Measurements from ENCODE around the gene DENND1B. TPM values are rescaled to one million over a fixed set of nuclear protein-coding genes. Genes with fewer than 3 reads are reported as not detected.

DENND1B gene
- polyA plus RNA-seq, 1 donor = 10.9 TPM

DNA sequence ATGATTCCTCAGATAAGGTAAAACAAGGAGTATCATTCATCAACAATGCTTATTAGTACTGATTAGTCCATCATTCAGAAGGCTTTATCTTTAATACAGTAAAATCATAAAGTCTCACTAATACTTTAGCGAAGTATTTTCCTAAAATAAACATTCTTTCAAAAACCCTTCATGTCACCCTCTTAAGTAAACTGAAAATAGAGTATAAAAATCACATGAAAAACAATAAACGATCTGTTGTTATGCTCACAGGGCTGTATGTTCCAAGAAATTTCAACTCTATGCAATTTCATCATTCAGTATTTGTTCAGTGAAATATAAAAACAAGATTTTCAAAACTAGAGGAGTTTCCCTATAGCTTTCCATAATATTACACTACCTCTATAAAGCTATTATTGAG, 102.0 kb downstream of the DENND1B start:
- H3K27ac ChIP-seq (ENCODE audit: low read length) = no peak overlapping the region
- WGBS (ENCODE audit: insufficient coverage, low lambda C conversion rate) = 69% methylated on average over 2 of the region's 2 CpGs

GRCh38 chr1:197672347-197672746, 102.9 kb downstream of the DENND1B start:
- Histone ChIP-seq H3K4me3 (ENCODE audit: low read length) (no peak overlapping the region), H3K27ac (ENCODE audit: low read length) (peak overlapping the region; percentile 27), H3K27me3 (ENCODE audit: control insufficient read depth, insufficient read depth, low read length) (no peaks in the 10 kb centered on the region), H3K36me3 (ENCODE audit: control insufficient read depth, insufficient read depth, low read length) (no peaks in the 10 kb centered on the region), H3K9me3 (ENCODE audit: control insufficient read depth, low read depth, low read length) (no peaks in the 10 kb centered on the region), H3K4me1 (ENCODE audit: control insufficient read depth, insufficient read depth, low read length) (no peaks in the 10 kb centered on the region)
- DNase-seq = no peak
- WGBS (ENCODE audit: insufficient coverage, low lambda C conversion rate) = 71% methylated on average over 1 of the region's 1 CpG

More for the DNA sequence above, 102.0 kb downstream of the DENND1B start:
- no peaks in the 10 kb centered on the region for H3K9me3 ChIP-seq (ENCODE audit: control insufficient read depth, low read depth, low read length)
- H3K27me3 ChIP-seq (ENCODE audit: control insufficient read depth, insufficient read depth, low read length) = no peaks in the 10 kb centered on the region
- H3K36me3 ChIP-seq (ENCODE audit: control insufficient read depth, insufficient read depth, low read length) = no peaks in the 10 kb centered on the region
- DNase-seq = no peak
- no peaks in the 10 kb centered on the region for H3K4me1 ChIP-seq (ENCODE audit: control insufficient read depth, insufficient read depth, low read length)
- H3K4me3 ChIP-seq (ENCODE audit: low read length) = no peak overlapping the region

DNA sequence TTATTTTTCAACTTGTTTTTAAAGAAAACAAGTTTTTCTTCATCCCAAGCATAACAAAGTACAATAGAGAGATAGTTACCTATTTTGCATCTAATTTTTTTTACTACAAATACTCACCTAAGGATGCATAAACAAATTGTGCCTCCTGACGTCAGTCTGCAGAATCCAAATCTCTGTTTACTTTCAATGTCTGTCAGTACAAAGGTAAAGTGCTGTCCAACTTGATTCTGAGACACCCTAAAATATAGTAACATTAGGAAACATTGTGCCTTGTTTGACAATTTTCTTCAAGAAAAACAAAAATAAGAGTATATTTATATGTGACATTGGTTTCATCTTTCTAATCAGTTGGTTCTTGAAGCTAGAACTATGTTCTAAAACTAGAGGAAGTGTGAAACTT, 103.4 kb downstream of the DENND1B start:
- Histone ChIP-seq H3K27me3 (ENCODE audit: control insufficient read depth, insufficient read depth, low read length) (no peaks in the 10 kb centered on the region), H3K27ac (ENCODE audit: low read length) (peak overlapping the region; percentile 27), H3K36me3 (ENCODE audit: control insufficient read depth, insufficient read depth, low read length) (no peaks in the 10 kb centered on the region), H3K4me3 (ENCODE audit: low read length) (no peak overlapping the region), H3K4me1 (ENCODE audit: control insufficient read depth, insufficient read depth, low read length) (no peaks in the 10 kb centered on the region), H3K9me3 (ENCODE audit: control insufficient read depth, low read depth, low read length) (no peaks in the 10 kb centered on the region)
- WGBS (ENCODE audit: insufficient coverage, low lambda C conversion rate) = 14% methylated on average over 1 of the region's 1 CpG
- no peak for DNase-seq

DNA sequence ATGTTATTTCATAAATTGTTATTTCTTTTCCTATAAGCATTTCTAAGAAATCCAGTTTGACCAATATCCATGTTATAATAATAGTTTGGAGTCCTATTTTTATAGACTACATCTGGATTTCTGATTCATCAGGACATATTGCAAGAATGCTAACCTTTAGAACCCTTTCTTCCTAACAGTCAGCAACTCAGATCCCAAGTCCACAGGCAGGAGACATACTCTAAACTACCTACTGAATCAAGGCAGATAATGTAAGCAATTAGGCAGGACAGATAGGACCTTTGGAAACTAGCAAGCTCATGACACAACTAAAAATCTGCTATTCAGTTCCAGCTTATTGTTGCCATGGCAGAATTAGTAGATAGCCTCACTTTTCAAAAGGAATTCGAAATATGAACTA, 104.1 kb downstream of the DENND1B start:
- WGBS (ENCODE audit: insufficient coverage, low lambda C conversion rate) = 100% methylated on average over 1 of the region's 1 CpG
- no peaks in the 10 kb centered on the region for H3K9me3 ChIP-seq (ENCODE audit: control insufficient read depth, low read depth, low read length)
- H3K4me1 ChIP-seq (ENCODE audit: control insufficient read depth, insufficient read depth, low read length) = no peaks in the 10 kb centered on the region
- H3K36me3 ChIP-seq (ENCODE audit: control insufficient read depth, insufficient read depth, low read length) = no peaks in the 10 kb centered on the region
- peak; percentile 60 to 71 for DNase-seq
- peak overlapping the region; percentile 27 for H3K27ac ChIP-seq (ENCODE audit: low read length)
- no peaks in the 10 kb centered on the region for H3K27me3 ChIP-seq (ENCODE audit: control insufficient read depth, insufficient read depth, low read length)
- H3K4me3 ChIP-seq (ENCODE audit: low read length) = no peak overlapping the region

- Histone ChIP-seq H3K36me3 (ENCODE audit: control insufficient read depth, insufficient read depth, low read length) (no peaks in the 10 kb centered on the region), H3K9me3 (ENCODE audit: control insufficient read depth, low read depth, low read length) (no peaks in the 10 kb centered on the region), H3K27me3 (ENCODE audit: control insufficient read depth, insufficient read depth, low read length) (no peaks in the 10 kb centered on the region), H3K27ac (ENCODE audit: low read length) (no peak overlapping the region), H3K4me3 (ENCODE audit: low read length) (no peak overlapping the region), H3K4me1 (ENCODE audit: control insufficient read depth, insufficient read depth, low read length) (no peaks in the 10 kb centered on the region)
- DNase-seq = no peak
- no CpG with 5 or more reads among the region's 11 CpGs for WGBS (ENCODE audit: insufficient coverage, low lambda C conversion rate)
These were observed 108.5 kb downstream of the DENND1B start for GRCh38 chr1:197666769-197667285.

DNA sequence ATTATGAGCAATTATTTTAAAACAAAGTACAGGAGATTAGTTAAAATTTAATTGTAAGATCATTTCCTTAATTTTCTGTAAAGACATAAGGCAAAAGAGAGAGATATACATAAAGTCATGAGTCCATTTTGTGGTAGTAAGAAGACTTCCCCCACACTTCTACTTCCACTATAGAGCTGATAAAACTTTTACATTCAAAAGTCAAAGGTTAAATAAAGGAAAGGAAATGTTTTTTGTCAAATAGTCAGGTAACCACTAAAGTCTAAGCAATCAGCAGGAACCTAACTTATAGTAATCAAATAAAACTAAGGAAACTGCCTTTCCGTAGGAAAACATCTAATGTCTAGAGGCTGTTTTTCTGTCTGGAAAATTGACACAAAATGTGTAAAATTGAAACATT, 110.9 kb downstream of the DENND1B start:
- Histone ChIP-seq H3K27me3 (ENCODE audit: control insufficient read depth, insufficient read depth, low read length) (no peaks in the 10 kb centered on the region), H3K4me3 (ENCODE audit: low read length) (no peak overlapping the region), H3K9me3 (ENCODE audit: control insufficient read depth, low read depth, low read length) (no peaks in the 10 kb centered on the region), H3K4me1 (ENCODE audit: control insufficient read depth, insufficient read depth, low read length) (no peaks in the 10 kb centered on the region), H3K27ac (ENCODE audit: low read length) (no peak overlapping the region), H3K36me3 (ENCODE audit: control insufficient read depth, insufficient read depth, low read length) (no peaks in the 10 kb centered on the region)
- DNase-seq = no peak
- WGBS (ENCODE audit: insufficient coverage, low lambda C conversion rate) = 88% methylated on average over 1 of the region's 1 CpG

GRCh38 chr1:197663162-197663953, 111.9 kb downstream of the DENND1B start:
- H3K27me3 ChIP-seq (ENCODE audit: control insufficient read depth, insufficient read depth, low read length) = no peaks in the 10 kb centered on the region
- H3K4me3 ChIP-seq (ENCODE audit: low read length) = no peak overlapping the region
- peak in 1 of 2 donors; percentile 4 for DNase-seq
- no CpG with 5 or more reads among the region's 4 CpGs for WGBS (ENCODE audit: insufficient coverage, low lambda C conversion rate)
- H3K27ac ChIP-seq (ENCODE audit: low read length) = no peak overlapping the region
- H3K36me3 ChIP-seq (ENCODE audit: control insufficient read depth, insufficient read depth, low read length) = no peaks in the 10 kb centered on the region
- H3K9me3 ChIP-seq (ENCODE audit: control insufficient read depth, low read depth, low read length) = no peaks in the 10 kb centered on the region
- no peaks in the 10 kb centered on the region for H3K4me1 ChIP-seq (ENCODE audit: control insufficient read depth, insufficient read depth, low read length)

DNA sequence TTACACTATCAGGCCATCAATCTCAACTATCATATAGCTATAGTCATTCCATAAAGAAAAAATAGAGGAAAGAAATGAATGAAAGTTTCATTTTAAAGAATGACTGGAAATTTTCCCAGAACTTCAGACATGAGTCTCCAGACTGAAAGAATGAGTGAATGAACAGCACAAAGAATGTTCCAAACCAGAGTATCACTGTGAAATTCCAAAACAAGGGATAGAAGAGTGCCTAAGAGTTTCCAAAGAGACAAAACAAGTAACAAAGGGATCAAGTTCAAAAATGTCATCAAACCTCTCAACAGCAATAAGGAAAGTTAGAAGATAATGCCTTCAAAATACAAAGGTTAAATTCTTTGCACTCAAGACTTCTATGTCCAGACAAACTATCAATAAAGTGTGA, 114.9 kb downstream of the DENND1B start:
- DNase-seq = no peak
- no peaks in the 10 kb centered on the region for H3K27me3 ChIP-seq (ENCODE audit: control insufficient read depth, insufficient read depth, low read length)
- no peak overlapping the region for H3K27ac ChIP-seq (ENCODE audit: low read length)
- no peaks in the 10 kb centered on the region for H3K4me1 ChIP-seq (ENCODE audit: control insufficient read depth, insufficient read depth, low read length)
- H3K4me3 ChIP-seq (ENCODE audit: low read length) = no peak overlapping the region
- no peaks in the 10 kb centered on the region for H3K36me3 ChIP-seq (ENCODE audit: control insufficient read depth, insufficient read depth, low read length)
- H3K9me3 ChIP-seq (ENCODE audit: control insufficient read depth, low read depth, low read length) = no peaks in the 10 kb centered on the region

GRCh38 chr1:197659171-197659570, 116.1 kb downstream of the DENND1B start:
- Histone ChIP-seq H3K4me3 (ENCODE audit: low read length) (no peak overlapping the region), H3K36me3 (ENCODE audit: control insufficient read depth, insufficient read depth, low read length) (no peaks in the 10 kb centered on the region), H3K9me3 (ENCODE audit: control insufficient read depth, low read depth, low read length) (no peaks in the 10 kb centered on the region), H3K27me3 (ENCODE audit: control insufficient read depth, insufficient read depth, low read length) (no peaks in the 10 kb centered on the region), H3K27ac (ENCODE audit: low read length) (no peak overlapping the region), H3K4me1 (ENCODE audit: control insufficient read depth, insufficient read depth, low read length) (no peaks in the 10 kb centered on the region)
- 62% methylated on average over 3 of the region's 3 CpGs for WGBS (ENCODE audit: insufficient coverage, low lambda C conversion rate)
- DNase-seq = no peak

- no peak for DNase-seq
- Histone ChIP-seq H3K36me3 (ENCODE audit: control insufficient read depth, insufficient read depth, low read length) (no peaks in the 10 kb centered on the region), H3K4me1 (ENCODE audit: control insufficient read depth, insufficient read depth, low read length) (no peaks in the 10 kb centered on the region), H3K9me3 (ENCODE audit: control insufficient read depth, low read depth, low read length) (no peaks in the 10 kb centered on the region), H3K27ac (ENCODE audit: low read length) (no peak overlapping the region), H3K4me3 (ENCODE audit: low read length) (no peak overlapping the region), H3K27me3 (ENCODE audit: control insufficient read depth, insufficient read depth, low read length) (no peaks in the 10 kb centered on the region)
- 100% methylated on average over 1 of the region's 2 CpGs for WGBS (ENCODE audit: insufficient coverage, low lambda C conversion rate)
These were observed 126.1 kb downstream of the DENND1B start for GRCh38 chr1:197649188-197649587.

- no peaks in the 10 kb centered on the region for H3K4me1 ChIP-seq (ENCODE audit: control insufficient read depth, insufficient read depth, low read length)
- no peak overlapping the region for H3K27ac ChIP-seq (ENCODE audit: low read length)
- WGBS (ENCODE audit: insufficient coverage, low lambda C conversion rate) = no CpG with 5 or more reads among the region's 2 CpGs
- peaks cover 5% of the 10 kb centered on the region for H3K36me3 ChIP-seq (ENCODE audit: control insufficient read depth, insufficient read depth, low read length)
- H3K9me3 ChIP-seq (ENCODE audit: control insufficient read depth, low read depth, low read length) = peaks cover 3% of the 10 kb centered on the region
- DNase-seq = no peak
- no peak overlapping the region for H3K4me3 ChIP-seq (ENCODE audit: low read length)
- no peaks in the 10 kb centered on the region for H3K27me3 ChIP-seq (ENCODE audit: control insufficient read depth, insufficient read depth, low read length)
These were observed 137.0 kb downstream of the DENND1B start for GRCh38 chr1:197638316-197638715.

Data from large intestine (tissue), 3 donors.